Small intestine (tissue), 7 donors: Measurements from ENCODE around the gene MAPK10. TPM values are rescaled to one million over a fixed set of nuclear protein-coding genes. Genes with fewer than 3 reads are reported as not detected.

Experiments
- DNase-seq, 2 donors: peaks; one replicate each; pipeline versions ENCODE4 v3.0.0 to v3.0.0-alpha.2; 2013
- FAIRE-seq: peaks from 2 replicates; lab custom pipeline; 2012; peaks lifted over from hg19 to GRCh38; lab: Jason Lieb, UNC
- H3K27ac ChIP-seq, 3 donors: one replicate each; pipeline ENCODE4 v1.5.1; 2013; ENCODE audit warnings: low read length in 2 of 3, mild to moderate bottlenecking in 2 of 3, control low read depth in 1 of 3, inconsistent platforms in 1 of 3, low read depth in 1 of 3, moderate library complexity in 1 of 3
- H3K27me3 ChIP-seq, 3 donors: one replicate each; pipeline ENCODE4 v1.6.1; 2013; ENCODE audit warnings: low read length in 3 of 3, inconsistent platforms in 1 of 3; ENCODE audit not compliant: control insufficient read depth in 3 of 3, insufficient read depth in 3 of 3
- H3K36me3 ChIP-seq, 3 donors: one replicate each; pipeline ENCODE4 v1.6.1; 2013; ENCODE audit warnings: low read length in 3 of 3, inconsistent platforms in 1 of 3, low read depth in 1 of 3, mild to moderate bottlenecking in 1 of 3, moderate library complexity in 1 of 3; ENCODE audit not compliant: control insufficient read depth in 3 of 3, insufficient read depth in 2 of 3
- H3K4me1 ChIP-seq, 3 donors: one replicate each; pipeline ENCODE4 v1.6.1; 2013; ENCODE audit warnings: low read length in 2 of 3, inconsistent platforms in 1 of 3, low read depth in 1 of 3, mild to moderate bottlenecking in 1 of 3, moderate library complexity in 1 of 3; ENCODE audit not compliant: control insufficient read depth in 3 of 3, insufficient read depth in 2 of 3
- H3K4me3 ChIP-seq, 3 donors: one replicate each; pipeline ENCODE4 v1.5.1; 2013; ENCODE audit warnings: low read length in 3 of 3, control low read depth in 1 of 3, inconsistent platforms in 1 of 3, low read depth in 1 of 3, mild to moderate bottlenecking in 1 of 3, moderate library complexity in 1 of 3
- H3K9me3 ChIP-seq, 2 donors: one replicate each; pipeline ENCODE4 v1.6.1; 2013; ENCODE audit warnings: low read depth in 1 of 2, low read length in 1 of 2; ENCODE audit not compliant: control insufficient read depth in 2 of 2, insufficient read depth in 1 of 2
- WGBS, 3 donors: extraction: QIAGEN DNeasy Blood & Tissue Kit; methylation state at CpG; one replicate each; pipeline ENCODE4 v1.1.7; 2013; 5-methylcytosine and 5-hydroxymethylcytosine counted together
- polyA plus RNA-seq, 4 donors: library from polyadenylated mRNA; stranded (reverse) in 3 of 4; unstranded in 1 of 4; fragments of 200-250 nt in 3 of 4; fragments of 120-200 nt in 1 of 4; gene quantifications; one replicate each; pipeline versions ENCODE4 v1.2.1 to v1.2.3, GENCODE V29; 2013
- donor health status: healthy with polysubstance abuse.
- donor health status: control.
- donor health status: control.
- donor health status: Bipolar disorder and iron deficiency.
- donor health status: healthy.

Gene MAPK10
- polyA plus RNA-seq, 4 donors: 0.22 to 8.9 (median 5.0) TPM

- FAIRE-seq (no peak), DNase-seq (no peak)
- no peak overlapping the region for H3K4me3 ChIP-seq
- no peaks in the 10 kb centered on the region for H3K27me3 ChIP-seq
- no peaks in the 10 kb centered on the region for H3K36me3 ChIP-seq
- H3K27ac ChIP-seq: no peak overlapping the region
- no peaks in the 10 kb centered on the region for H3K9me3 ChIP-seq
- no peaks in the 10 kb centered on the region for H3K4me1 ChIP-seq
These were observed 353.8 kb downstream of the MAPK10 start for GRCh38 chr4:86006057-86006456.

GRCh38 chr4:86004030-86004429, 355.8 kb downstream of the MAPK10 start:
- H3K36me3 ChIP-seq: no peaks in the 10 kb centered on the region
- FAIRE-seq: no peak
- whole genome bisulfite sequencing, 3 donors: 68 to 91% (median 80%) methylated on average over 2 of the region's 2 CpGs

GRCh38 chr4:86001591-86001990, 358.3 kb downstream of the MAPK10 start:
- Histone ChIP-seq H3K27ac (no peak overlapping the region), H3K4me1 (no peaks in the 10 kb centered on the region), H3K27me3 (no peaks in the 10 kb centered on the region), H3K36me3 (no peaks in the 10 kb centered on the region), H3K9me3 (no peaks in the 10 kb centered on the region), H3K4me3 (no peak overlapping the region)
- no peak for DNase-seq
- FAIRE-seq: no peak
- 77 to 90% (median 81%) methylated on average over 2 of the region's 2 CpGs for WGBS, 3 donors

More at GRCh38 chr4:86004030-86004429, 355.8 kb downstream of the MAPK10 start:
- Histone ChIP-seq H3K4me1 (no peaks in the 10 kb centered on the region), H3K27ac (no peak overlapping the region), H3K4me3 (no peak overlapping the region), H3K9me3 (no peaks in the 10 kb centered on the region), H3K27me3 (no peaks in the 10 kb centered on the region)
- DNase-seq: no peak

- Histone ChIP-seq H3K27me3 (no peaks in the 10 kb centered on the region), H3K9me3 (no peaks in the 10 kb centered on the region), H3K27ac (no peak overlapping the region), H3K36me3 (peaks cover 0 to 5% (median 0%) of the 10 kb centered on the region in 3 donors), H3K4me3 (no peak overlapping the region), H3K4me1 (no peaks in the 10 kb centered on the region)
- 75 to 89% (median 79%) methylated on average over 6 of the region's 6 CpGs for WGBS, 3 donors
- no peak for DNase-seq
- no peak for FAIRE-seq
These were observed 364.5 kb downstream of the MAPK10 start for GRCh38 chr4:85995361-85995760.

GRCh38 chr4:85994576-85994975, 365.3 kb downstream of the MAPK10 start:
- H3K27me3 ChIP-seq: no peaks in the 10 kb centered on the region
- no peak for DNase-seq
- FAIRE-seq: no peak
- peaks cover 0 to 5% (median 0%) of the 10 kb centered on the region in 3 donors for H3K36me3 ChIP-seq
- H3K27ac ChIP-seq: no peak overlapping the region
- no peaks in the 10 kb centered on the region for H3K9me3 ChIP-seq
- H3K4me1 ChIP-seq: no peaks in the 10 kb centered on the region
- no peak overlapping the region for H3K4me3 ChIP-seq

DNA sequence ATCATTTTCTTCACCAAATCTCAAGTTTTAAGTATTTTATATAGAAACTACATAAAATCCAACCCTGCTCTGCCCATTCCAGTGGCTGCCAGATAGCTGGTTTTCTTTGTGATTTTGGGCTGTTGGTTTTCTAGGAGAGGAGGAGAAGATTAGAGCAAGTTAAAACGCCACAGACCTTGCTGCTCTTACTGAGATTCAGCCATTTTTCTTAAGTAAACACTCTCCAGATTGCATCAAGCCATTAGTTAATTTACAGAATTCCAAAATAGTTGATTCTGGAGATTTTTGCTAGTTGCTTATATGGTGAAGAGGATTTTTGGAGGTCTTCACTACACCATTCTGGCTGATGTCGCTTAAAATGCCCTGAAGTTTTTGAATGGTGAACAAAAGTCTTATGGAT, 366.2 kb downstream of the MAPK10 start:
- WGBS, 3 donors: 81 to 93% (median 84%) methylated on average over 2 of the region's 2 CpGs
- peaks cover 0 to 5% (median 0%) of the 10 kb centered on the region in 3 donors for H3K36me3 ChIP-seq
- H3K4me3 ChIP-seq: no peak overlapping the region
- H3K27me3 ChIP-seq: no peaks in the 10 kb centered on the region
- H3K27ac ChIP-seq: no peak overlapping the region
- H3K9me3 ChIP-seq: no peaks in the 10 kb centered on the region
- H3K4me1 ChIP-seq: no peaks in the 10 kb centered on the region
- FAIRE-seq: no peak
- no peak for DNase-seq

DNA sequence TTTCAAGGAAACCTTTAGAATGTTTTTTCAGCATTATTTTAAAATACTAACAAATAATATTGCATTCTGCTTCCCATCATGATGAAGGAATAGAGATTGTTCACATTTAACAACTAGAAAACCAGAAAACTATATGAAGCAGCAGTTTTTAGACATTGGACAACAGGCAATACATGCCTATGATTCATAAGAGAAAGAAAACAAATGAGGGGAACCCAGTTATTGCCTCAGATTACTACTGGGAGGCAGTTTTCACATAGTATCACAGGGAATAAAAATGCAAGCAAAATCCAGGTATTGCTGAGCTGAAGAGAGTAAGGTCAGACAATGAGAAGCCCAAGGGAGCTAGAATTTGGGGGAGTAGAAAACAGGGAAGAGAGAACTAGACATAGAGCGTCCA, 373.6 kb downstream of the MAPK10 start:
- Histone ChIP-seq H3K4me1 (no peaks in the 10 kb centered on the region), H3K9me3 (no peaks in the 10 kb centered on the region)
- 91 to 100% (median 98%) methylated on average over 1 of the region's 1 CpG for WGBS, 3 donors

GRCh38 chr4:85979276-85979675, 380.6 kb downstream of the MAPK10 start:
- WGBS, 3 donors: 57 to 78% (median 73%) methylated on average over 3 of the region's 3 CpGs
- no peak for FAIRE-seq
- DNase-seq: no peak
- Histone ChIP-seq H3K4me1 (no peaks in the 10 kb centered on the region), H3K4me3 (no peak overlapping the region), H3K27me3 (no peaks in the 10 kb centered on the region), H3K9me3 (no peaks in the 10 kb centered on the region), H3K27ac (no peak overlapping the region), H3K36me3 (no peaks in the 10 kb centered on the region)

More for the DNA sequence above, 373.6 kb downstream of the MAPK10 start:
- Histone ChIP-seq H3K36me3 (no peaks in the 10 kb centered on the region), H3K27me3 (no peaks in the 10 kb centered on the region), H3K27ac (no peak overlapping the region), H3K4me3 (no peak overlapping the region)
- DNase-seq (no peak), FAIRE-seq (no peak)

GRCh38 chr4:85970535-85970934, 389.3 kb downstream of the MAPK10 start:
- 62 to 88% (median 81%) methylated on average over 2 of the region's 2 CpGs for WGBS, 3 donors
- DNase-seq (no peak), FAIRE-seq (no peak)
- Histone ChIP-seq H3K4me1 (no peaks in the 10 kb centered on the region), H3K4me3 (no peak overlapping the region), H3K9me3 (no peaks in the 10 kb centered on the region), H3K27me3 (no peaks in the 10 kb centered on the region), H3K27ac (no peak overlapping the region), H3K36me3 (no peaks in the 10 kb centered on the region)
